ENCODE measurements around the gene DNAH8. TPM values are rescaled to one million over a fixed set of nuclear protein-coding genes. Genes with fewer than 3 reads are reported as not detected.

Gene DNAH8
- total RNA-seq, 6 experiments from 2014 or later = not detected

- Mint-ChIP-seq H3K4me1 (ENCODE audit: low read depth) (no peaks in the 10 kb centered on the region), H3K4me3 (no peak overlapping the region), H3K36me3 (ENCODE audit: low read depth) (no peaks in the 10 kb centered on the region), H3K27ac (no peak overlapping the region), H3K9me3 (no peaks in the 10 kb centered on the region), H3K27me3 (ENCODE audit: insufficient read depth) (peaks cover 6% of the 10 kb centered on the region)
- no peak for DNase-seq
- TF ChIP-seq CTCF (IDR thresholded peaks at IDR 0.05) = no peak
These were observed 361.8 kb downstream of the DNAH8 start for GRCh38 chr6:39076623-39077535.

DNA sequence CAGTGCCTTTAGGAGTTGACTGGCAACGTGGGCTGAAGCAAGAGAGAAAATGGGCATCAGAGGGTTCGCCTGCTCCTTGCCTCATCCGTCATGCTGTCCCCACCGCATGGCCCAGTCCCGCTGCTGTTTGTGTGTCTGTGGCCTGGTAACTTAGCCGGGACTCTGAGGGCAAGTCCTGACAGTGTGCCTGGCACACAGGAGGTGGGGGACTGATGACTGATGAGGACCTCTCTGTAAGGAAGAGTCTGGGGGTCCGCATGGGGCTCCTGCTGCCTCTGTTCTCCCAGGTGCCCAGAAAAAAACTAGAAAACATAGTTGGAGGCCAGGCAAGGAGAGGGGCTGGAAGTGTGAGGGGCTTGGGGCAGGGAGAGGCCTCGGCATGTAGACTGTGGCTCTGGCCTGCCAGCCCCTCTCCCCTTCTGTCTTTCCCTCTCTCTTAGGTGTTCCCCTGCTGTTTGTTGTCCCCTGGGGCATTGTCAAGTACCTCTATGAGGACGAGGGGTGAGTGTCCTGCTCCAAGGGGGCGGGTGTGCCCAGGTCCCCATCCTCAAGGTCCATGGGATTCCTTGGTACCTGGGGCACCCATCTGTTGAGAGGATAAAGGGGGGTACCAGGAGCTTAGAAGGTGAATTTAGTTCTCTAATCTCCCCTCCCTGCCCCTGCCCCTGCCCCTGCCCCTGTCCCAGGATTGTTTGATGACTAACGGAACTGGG is 362.9 kb downstream of the DNAH8 start:
- no peak for TF ChIP-seq CTCF (IDR thresholded peaks at IDR 0.05)
- Mint-ChIP-seq H3K27ac (no peak overlapping the region), H3K9me3 (no peaks in the 10 kb centered on the region), H3K4me1 (ENCODE audit: low read depth) (no peaks in the 10 kb centered on the region), H3K36me3 (ENCODE audit: low read depth) (no peaks in the 10 kb centered on the region), H3K4me3 (no peak overlapping the region), H3K27me3 (ENCODE audit: insufficient read depth) (peaks cover 9% of the 10 kb centered on the region)
- no peak for DNase-seq

DNA sequence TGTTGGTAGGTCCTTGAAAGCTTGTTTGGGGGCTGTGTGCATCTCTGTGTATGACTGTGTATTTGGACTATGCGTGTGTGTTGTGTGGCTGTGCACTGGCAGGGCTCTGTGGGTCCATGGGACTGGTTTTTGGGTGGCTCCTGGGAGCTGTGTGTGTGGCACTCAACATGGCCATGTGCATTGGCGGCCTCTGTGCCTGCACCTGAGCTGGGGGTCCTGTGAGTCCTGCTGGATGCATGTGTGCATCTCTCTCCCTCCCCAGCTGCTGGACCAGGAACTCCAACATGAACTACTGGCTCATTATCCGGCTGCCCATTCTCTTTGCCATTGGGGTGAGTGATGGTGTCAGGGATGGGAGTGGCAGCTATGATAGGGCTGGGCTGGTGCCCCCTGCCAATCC is 363.6 kb downstream of the DNAH8 start:
- Mint-ChIP-seq H3K36me3 (ENCODE audit: low read depth) (no peaks in the 10 kb centered on the region), H3K4me3 (no peak overlapping the region), H3K27me3 (ENCODE audit: insufficient read depth) (peaks cover 9% of the 10 kb centered on the region), H3K9me3 (no peaks in the 10 kb centered on the region), H3K4me1 (ENCODE audit: low read depth) (no peaks in the 10 kb centered on the region), H3K27ac (no peak overlapping the region)
- TF ChIP-seq CTCF (IDR thresholded peaks at IDR 0.05) = no peak
- no peak for DNase-seq

- TF ChIP-seq CTCF (IDR thresholded peaks at IDR 0.05) = no peak
- Mint-ChIP-seq H3K27me3 (ENCODE audit: insufficient read depth) (peaks cover 7% of the 10 kb centered on the region), H3K27ac (no peak overlapping the region), H3K4me1 (ENCODE audit: low read depth) (no peaks in the 10 kb centered on the region), H3K9me3 (no peaks in the 10 kb centered on the region), H3K36me3 (ENCODE audit: low read depth) (no peaks in the 10 kb centered on the region), H3K4me3 (no peak overlapping the region)
- no peak for DNase-seq
These were observed 364.4 kb downstream of the DNAH8 start for GRCh38 chr6:39079197-39080125.

Other genes with a start within 250 kb of the DNAH8 start
- gene BTBD9, start 75.4 kb upstream of the DNAH8 start, total RNA-seq (2021; fragmentation: NEBNext Ultra II Directional; extraction: Animal tissue kit (Norgen Biotek cat#: 25700)) = 10 to 100 TPM; 11.0 to 12.7 (median 12.5) TPM
- gene GLO1, start 12.2 kb upstream of the DNAH8 start, total RNA-seq (2021; fragmentation: NEBNext Ultra II Directional; extraction: Animal tissue kit (Norgen Biotek cat#: 25700)) = 100 to 1,000 TPM in 3 of 6 experiments, 10 to 100 TPM in 3; 89.2 to 113 (median 99.2) TPM

Measured in HFFc6 (cell line).